Globus pallidus (tissue), 1 donor: Measurements from ENCODE around the gene CFD.
"Not testable (repeated sequence)": the region's sequence is repeated elsewhere in the genome, so short reads cannot be mapped to it uniquely, and the experiment has no call there.

ENCODE experiments used
- DNase-seq: peaks from one replicate; pipeline ENCODE4 v3.0.0-alpha.2; 2015; ENCODE audit warnings: low spot score

Gene CFD

DNA sequence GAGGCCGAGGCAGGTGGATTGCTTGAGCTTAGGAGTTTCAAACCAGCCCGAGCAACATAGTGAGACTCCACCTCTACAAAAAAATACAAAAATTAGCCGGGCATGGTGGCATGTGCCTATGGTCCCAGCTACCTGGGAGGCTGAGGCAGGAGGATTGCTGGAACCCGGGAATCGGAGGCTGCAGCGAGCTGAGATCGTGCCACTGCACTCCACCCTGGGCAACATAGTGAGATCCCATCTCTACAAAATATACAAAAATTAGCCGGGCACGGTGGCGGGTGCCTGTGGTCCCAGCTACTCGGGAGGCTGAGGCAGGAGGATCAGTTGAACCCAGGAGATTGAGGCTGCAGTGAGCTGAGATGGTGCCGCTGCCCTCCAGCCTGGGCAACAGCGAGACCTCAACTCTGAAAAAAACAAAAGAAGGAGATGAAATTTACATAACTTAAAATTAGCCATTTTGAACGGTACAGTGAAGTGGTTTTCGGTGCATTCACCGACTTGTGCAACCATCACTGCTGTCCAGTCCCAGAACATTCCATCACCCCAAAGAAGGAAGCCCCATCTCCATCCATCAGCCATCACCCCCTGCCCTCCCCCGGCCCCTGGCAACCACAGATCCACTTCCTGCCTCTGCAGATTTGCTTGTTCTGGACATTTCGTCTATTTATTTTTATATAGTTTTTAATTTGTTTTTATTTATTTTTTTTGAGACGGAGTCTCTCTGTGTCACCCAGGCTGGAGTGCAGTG, 33.4 kb upstream of the CFD start:
- no peak for DNase-seq

DNA sequence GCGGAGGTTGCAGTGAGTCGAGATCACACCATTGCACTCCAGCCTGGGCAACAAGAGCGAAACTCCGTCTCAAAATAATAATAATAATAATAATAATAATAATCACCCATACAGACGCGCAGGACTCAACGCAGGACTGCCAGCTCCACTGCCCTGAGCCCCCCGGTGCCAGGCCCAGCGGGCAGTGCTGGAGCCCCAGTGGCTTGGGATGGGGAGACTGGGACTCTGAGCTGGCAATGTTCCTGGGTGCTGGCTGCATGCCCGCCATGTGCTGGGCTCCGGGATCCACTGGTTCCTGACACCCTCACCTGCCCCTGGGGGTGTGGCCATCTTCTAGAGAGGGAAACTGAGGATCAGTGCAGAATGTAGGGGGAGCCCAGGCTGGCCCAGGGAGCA, 32.2 kb upstream of the CFD start:
- no peak for DNase-seq

GRCh38 chr19:827710-828321, 31.6 kb upstream of the CFD start, which contains the start of gene AZU1:
AZU1 (plus strand) TSS chr19:827837; CDS start chr19:827847, 10 bp downstream.
- no peak for DNase-seq

- no peak for DNase-seq
Observed at GRCh38 chr19:829129-829758, 30.2 kb upstream of the CFD start.

DNA sequence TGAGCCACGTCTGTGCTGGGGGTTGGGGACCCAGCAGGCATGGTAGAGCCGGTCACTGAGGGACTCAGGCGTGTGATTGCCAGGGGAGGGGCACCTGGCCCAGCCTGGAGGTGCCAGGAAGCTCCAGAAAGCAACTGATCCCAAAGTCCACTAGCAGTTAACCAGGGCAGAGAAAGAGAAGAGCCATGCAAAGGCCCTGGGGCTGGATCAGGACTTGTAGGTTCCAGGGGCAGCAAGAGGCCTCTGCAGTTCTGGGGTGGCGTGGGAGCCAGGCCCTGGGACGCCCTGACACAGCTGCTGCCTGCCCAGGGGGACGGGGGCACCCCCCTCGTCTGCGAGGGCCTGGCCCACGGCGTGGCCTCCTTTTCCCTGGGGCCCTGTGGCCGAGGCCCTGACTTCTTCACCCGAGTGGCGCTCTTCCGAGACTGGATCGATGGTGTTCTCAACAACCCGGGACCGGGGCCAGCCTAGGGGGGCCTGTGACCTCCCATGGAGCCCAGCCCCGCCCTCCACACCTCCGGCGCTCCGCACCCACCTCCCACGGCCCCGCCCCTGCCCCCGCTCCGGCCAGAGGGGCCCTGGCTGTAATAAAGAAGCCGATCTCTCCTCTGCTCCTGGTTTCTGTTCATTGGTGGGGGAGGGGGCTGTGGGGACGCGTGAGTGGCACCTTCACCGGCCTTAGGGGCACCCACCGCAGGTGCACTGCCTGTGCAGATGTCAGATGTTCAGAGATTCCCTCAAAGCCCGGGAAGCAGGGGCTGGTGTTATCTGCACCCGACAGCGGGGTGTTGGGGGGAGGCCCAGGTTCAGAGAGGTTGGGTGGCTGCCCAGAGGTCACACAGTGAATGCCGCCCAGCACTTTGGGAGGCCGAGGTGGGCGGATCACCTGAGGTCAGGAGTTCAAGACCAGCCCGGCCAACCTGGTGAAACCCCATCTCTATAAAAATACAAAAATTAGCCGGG, 27.8 kb upstream of the CFD start:
- no peak for DNase-seq

DNA sequence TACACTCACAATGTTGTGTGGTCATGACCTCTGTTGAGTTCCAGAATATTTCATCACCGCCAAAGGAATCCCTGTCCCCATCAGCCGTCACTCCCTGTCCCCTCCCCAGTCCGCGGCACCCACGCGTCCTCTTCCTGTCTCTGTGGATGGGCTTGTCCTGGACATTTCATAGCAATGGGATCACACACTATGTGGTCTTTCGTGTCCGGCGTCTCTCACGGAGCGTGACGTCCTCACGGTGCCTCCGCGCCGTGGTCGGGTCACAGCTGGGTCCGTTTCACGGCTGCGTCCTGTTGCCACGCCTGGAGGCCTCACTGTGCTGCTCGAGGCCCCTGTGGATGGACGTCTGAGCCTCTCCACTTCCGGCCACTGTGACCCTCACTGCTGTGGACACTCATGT, 25.2 kb upstream of the CFD start:
- no peak for DNase-seq

GRCh38 chr19:835210-835810, 24.2 kb upstream of the CFD start:
- no peak for DNase-seq

DNA sequence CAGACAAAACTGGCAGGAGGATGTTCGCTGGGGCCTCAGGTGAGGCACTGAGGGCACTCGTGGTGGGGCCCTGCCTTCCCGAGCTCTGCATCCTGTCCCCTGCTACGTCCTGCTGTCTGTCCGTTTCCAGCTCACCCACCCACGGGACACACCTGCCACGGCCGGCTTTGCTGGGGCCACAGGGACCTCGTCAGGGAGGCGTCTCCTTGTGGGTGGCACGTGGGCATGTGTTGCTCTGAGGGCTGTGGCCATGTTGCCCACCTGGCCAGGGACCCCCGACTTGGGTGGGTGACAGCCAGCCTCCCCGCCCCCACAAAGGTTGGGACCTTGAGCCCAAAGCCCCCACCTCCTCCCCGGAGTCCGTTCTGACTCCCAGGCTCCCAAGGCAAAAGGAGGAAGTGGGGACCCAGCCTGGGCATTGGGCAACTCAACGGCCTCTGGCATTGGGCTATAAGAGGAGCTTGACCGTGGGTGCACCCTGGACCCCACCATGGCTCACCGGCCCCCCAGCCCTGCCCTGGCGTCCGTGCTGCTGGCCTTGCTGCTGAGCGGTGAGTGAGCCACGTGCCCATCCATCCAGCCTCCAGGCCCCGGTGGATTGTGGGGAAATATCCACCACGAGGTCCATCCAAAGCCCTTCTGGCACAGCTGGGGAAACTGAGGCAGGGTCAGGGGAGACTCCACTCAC, 18.8 kb upstream of the CFD start, which contains the start of gene PRTN3:
PRTN3 (plus strand) TSS at position 481 of the 688 bp plus-strand sequence; CDS start at position 491, 10 bp downstream.
- no peak for DNase-seq

GRCh38 chr19:842802-843179, 16.7 kb upstream of the CFD start:
- not testable (repeated sequence) for DNase-seq

- DNase-seq, result no peak
Observed at GRCh38 chr19:843180-843835, 16.2 kb upstream of the CFD start.

DNA sequence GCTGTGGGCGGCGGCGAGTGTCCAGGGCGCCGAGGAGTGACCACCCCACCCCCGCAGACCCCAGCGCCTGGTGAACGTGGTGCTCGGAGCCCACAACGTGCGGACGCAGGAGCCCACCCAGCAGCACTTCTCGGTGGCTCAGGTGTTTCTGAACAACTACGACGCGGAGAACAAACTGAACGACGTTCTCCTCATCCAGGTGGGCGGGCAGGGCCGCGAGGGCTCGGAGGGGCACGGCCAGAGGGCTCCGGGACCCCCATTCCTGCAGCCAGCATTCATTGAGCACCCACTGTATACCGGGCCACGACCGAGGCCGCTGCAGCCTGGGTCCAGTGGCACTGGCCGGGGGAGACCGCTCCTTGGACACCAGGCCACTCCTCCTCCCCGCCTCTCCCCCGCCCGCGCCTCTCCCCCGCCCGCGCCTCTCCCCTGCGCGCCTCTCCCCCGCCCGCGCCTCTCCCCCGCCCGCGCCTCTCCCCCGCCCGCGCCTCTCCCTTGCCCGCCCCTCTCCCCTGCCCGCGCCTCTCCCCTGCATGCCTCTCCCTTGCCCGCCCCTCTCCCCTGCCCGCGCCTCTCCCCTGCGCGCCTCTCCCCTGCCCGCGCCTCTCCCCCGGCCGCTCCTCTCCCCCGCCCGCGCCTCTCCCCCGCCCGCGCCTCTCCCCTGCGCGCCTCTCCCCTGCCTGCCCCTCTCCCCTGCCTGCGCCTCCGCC, 15.5 kb upstream of the CFD start:
- no peak for DNase-seq

DNA sequence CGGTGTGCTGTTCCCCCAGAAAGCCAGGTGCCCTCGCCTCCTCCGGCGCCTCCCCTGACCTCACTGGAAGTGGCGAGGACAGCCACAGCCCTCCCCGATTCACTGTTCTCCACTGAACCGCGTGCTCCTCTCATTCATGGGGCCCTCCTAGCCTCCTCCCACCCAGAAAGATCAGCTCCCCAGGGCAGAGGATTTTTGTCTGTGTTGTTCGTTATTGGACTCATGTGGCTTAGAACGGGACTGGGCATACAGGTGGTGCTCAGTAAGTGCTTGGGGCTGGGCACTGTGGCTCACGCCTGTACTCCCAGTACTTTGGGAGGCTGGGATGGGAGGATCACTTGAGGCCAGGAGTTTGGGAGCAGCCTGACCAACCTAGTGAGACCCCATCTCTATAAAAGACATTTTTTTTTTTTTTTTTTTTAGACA, 14.9 kb upstream of the CFD start:
- DNase-seq, result no peak

- DNase-seq, result no peak
Observed at GRCh38 chr19:845707-846521, 13.6 kb upstream of the CFD start.

- no peak for DNase-seq
Observed at GRCh38 chr19:848386-848921, 11.0 kb upstream of the CFD start.

DNA sequence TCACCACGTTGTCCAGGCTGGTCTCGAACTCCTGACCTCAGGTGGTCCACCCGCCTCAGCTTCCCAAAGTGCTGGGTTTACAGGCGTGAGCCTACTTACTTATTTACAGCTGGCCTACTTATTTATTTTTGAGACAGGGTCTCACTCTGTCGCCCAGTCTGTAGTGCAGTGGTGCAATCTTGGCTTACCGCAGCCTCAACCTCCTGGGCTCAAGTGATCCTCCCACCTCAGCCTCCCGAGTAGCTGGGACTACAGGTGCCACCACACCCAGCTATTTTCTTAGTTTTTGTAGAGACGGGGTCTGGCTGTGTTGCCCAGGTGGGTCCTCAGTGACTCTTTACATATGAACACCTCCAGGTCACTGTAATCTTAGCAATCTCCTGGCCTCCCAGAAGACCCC, 10.3 kb upstream of the CFD start:
- DNase-seq, result not testable (repeated sequence)

GRCh38 chr19:850221-850978, 9.1 kb upstream of the CFD start:
- DNase-seq, result peak; percentile 47

- no peak for DNase-seq
Observed at GRCh38 chr19:850979-851335, 8.5 kb upstream of the CFD start.
